Psoas muscle (tissue), 8 donors: ENCODE data around the gene SCRT2. TPM values are rescaled to one million over a fixed set of nuclear protein-coding genes. Genes with fewer than 3 reads are reported as not detected.

Experiments
- ATAC-seq, 4 donors: fragments of 200-7000 bp; cut with Tn5 transposase; one replicate each; pipeline ENCODE4 v1.9.1; 2020; ENCODE audit warnings: moderate library complexity in 3 of 4, mild to moderate bottlenecking in 2 of 4
- DNase-seq, 2 donors: peaks; one replicate each; pipeline ENCODE4 v3.0.0-alpha.2; 2020
- H3K27ac ChIP-seq: fragments of 200-600 bp; one replicate; pipeline ENCODE4 v1.8.0; 2022
- H3K27me3 ChIP-seq, 3 donors: fragments of 200-600 bp in 1 of 3; one replicate each; pipeline versions ENCODE4 v1.6.1 to v1.8.0; 2013 to 2022; ENCODE audit warnings: low read length in 2 of 3, mild to moderate bottlenecking in 2 of 3, moderate library complexity in 1 of 3; ENCODE audit not compliant: insufficient read depth in 3 of 3
- H3K36me3 ChIP-seq, 2 donors: fragments of 200-600 bp in 1 of 2; one replicate each; pipeline versions ENCODE4 v1.6.1 to v1.8.0; 2013 to 2022; ENCODE audit warnings: low read depth in 1 of 2, mild to moderate bottlenecking in 1 of 2, moderate library complexity in 1 of 2; ENCODE audit not compliant: insufficient read depth in 1 of 2
- H3K4me1 ChIP-seq: fragments of 200-600 bp; one replicate; pipeline ENCODE4 v1.8.0; 2022
- H3K4me3 ChIP-seq: fragments of 200-600 bp; one replicate; pipeline ENCODE4 v1.8.0; 2022; ENCODE audit warnings: mild to moderate bottlenecking
- H3K9me3 ChIP-seq: fragments of 200-600 bp; one replicate; pipeline ENCODE4 v1.8.0; 2022
- WGBS, 3 donors: extraction: QIAGEN DNeasy Blood & Tissue Kit; methylation state at CpG; one replicate each; pipeline versions ENCODE4 v1.1.6 to v1.1.7; 2013; 5-methylcytosine and 5-hydroxymethylcytosine counted together
- intact Hi-C, 2 donors: fragments of 100-400 bp; cut with DNase I; formaldehyde crosslinking; loops; one replicate each; pipeline versions ENCODE4 v1.11.0 to v1.14.2; 2022
- polyA plus RNA-seq, 3 donors: library from polyadenylated mRNA; stranded (reverse); fragments of 200-250 nt; gene quantifications; one replicate each; pipeline ENCODE4 v1.2.3, GENCODE V29; 2013
- total RNA-seq, 4 donors: library from RNA; stranded (reverse); fragmentation: NEBNext Ultra II Directional in 2 of 4; extraction: Animal tissue kit (Norgen Biotek cat#: 25700) in 2 of 4; gene quantifications; one replicate each; pipeline versions ENCODE4 v1.2.1 to v1.2.4, GENCODE V29; 2021 to 2023
- TF ChIP-seq, protein P1 (sequence below): fragments of 200-600 bp; IDR thresholded peaks from one replicate; pipeline ENCODE4 v1.8.0; 2022; ENCODE audit warnings: antibody characterized with exemption
- donor health status: healthy with polysubstance abuse.
- donor health status: DM: no; HTN: no; CAD: no; lungs with moderate emphysema.
- donor health status: Bipolar disorder and iron deficiency.
- donor health status: healthy.
- donor health status: DM: yes; HTN: yes; CAD: no.
- donor health status: DM: no; HTN: no; CAD: no.
- donor health status: DM: no; HTN: no; CAD: no.
- donor health status: DM: yes; HTN: yes; CAD: no.

The SCRT2 gene
- total and polyA plus RNA-seq, 7 donors: not detected

DNA sequence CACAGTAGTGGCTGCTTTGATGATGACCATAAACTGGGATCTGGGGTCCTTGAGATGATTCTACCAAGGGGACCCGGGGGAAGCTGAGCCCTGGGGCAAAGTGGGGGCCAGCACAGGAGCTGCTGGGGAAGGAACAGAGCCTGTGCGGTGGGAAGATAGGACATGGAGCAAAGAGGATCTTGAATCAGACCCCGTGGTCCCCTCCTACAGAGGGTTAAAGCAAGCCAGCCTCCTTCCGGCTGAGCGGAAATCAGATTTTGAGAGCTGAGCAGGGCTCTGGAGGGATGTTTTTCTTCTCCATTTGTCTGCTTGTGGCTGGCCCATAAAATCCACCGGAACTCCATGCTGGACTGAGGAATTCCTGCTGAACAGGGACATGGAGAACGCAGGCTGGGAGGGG is 55.4 kb downstream of the SCRT2 start:
- no peak overlapping the region for H3K4me3 ChIP-seq
- ATAC-seq: no peak
- no peak overlapping the region for H3K27ac ChIP-seq
- peaks cover 0 to 24% (median 5%) of the 10 kb centered on the region in 3 donors for H3K27me3 ChIP-seq
- 32 to 38% (median 35%) methylated on average over 7 of the region's 7 CpGs for WGBS, 3 donors
- intact Hi-C loops: no loop called here
- TF ChIP-seq, protein P1, sequence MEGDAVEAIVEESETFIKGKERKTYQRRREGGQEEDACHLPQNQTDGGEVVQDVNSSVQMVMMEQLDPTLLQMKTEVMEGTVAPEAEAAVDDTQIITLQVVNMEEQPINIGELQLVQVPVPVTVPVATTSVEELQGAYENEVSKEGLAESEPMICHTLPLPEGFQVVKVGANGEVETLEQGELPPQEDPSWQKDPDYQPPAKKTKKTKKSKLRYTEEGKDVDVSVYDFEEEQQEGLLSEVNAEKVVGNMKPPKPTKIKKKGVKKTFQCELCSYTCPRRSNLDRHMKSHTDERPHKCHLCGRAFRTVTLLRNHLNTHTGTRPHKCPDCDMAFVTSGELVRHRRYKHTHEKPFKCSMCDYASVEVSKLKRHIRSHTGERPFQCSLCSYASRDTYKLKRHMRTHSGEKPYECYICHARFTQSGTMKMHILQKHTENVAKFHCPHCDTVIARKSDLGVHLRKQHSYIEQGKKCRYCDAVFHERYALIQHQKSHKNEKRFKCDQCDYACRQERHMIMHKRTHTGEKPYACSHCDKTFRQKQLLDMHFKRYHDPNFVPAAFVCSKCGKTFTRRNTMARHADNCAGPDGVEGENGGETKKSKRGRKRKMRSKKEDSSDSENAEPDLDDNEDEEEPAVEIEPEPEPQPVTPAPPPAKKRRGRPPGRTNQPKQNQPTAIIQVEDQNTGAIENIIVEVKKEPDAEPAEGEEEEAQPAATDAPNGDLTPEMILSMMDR: no peak
- H3K36me3 ChIP-seq: no peaks in the 10 kb centered on the region
- peaks cover 7% of the 10 kb centered on the region for H3K9me3 ChIP-seq
- no peak for DNase-seq
- no peaks in the 10 kb centered on the region for H3K4me1 ChIP-seq

DNA sequence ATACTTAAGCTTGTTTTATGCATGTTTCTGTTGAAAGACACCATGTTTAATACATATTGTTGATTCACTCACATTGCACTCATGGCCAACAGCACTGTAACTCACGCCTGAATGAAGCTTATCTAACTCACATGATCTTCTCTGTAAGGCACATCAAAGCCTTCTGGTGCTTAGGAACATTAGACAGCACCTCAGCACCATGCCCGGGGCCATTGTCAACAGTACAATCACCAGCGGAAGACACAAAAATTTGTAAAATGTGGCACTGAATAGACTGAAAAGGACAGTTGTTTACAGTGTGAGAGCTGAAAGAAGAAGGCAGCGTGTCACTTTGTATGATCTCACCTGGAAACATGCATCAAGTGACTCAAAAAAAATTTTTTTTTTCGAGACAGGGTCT is 56.6 kb downstream of the SCRT2 start:
- intact Hi-C loops: no loop called here
- Histone ChIP-seq H3K9me3 (peaks cover 7% of the 10 kb centered on the region), H3K4me3 (no peak overlapping the region), H3K4me1 (no peaks in the 10 kb centered on the region), H3K27me3 (peaks cover 0 to 24% (median 6%) of the 10 kb centered on the region in 3 donors), H3K36me3 (no peaks in the 10 kb centered on the region), H3K27ac (no peak overlapping the region)
- ATAC-seq (no peak), DNase-seq (no peak)
- WGBS, 3 donors: 76 to 88% (median 82%) methylated on average over 5 of the region's 5 CpGs
- TF ChIP-seq, protein P1: no peak

DNA sequence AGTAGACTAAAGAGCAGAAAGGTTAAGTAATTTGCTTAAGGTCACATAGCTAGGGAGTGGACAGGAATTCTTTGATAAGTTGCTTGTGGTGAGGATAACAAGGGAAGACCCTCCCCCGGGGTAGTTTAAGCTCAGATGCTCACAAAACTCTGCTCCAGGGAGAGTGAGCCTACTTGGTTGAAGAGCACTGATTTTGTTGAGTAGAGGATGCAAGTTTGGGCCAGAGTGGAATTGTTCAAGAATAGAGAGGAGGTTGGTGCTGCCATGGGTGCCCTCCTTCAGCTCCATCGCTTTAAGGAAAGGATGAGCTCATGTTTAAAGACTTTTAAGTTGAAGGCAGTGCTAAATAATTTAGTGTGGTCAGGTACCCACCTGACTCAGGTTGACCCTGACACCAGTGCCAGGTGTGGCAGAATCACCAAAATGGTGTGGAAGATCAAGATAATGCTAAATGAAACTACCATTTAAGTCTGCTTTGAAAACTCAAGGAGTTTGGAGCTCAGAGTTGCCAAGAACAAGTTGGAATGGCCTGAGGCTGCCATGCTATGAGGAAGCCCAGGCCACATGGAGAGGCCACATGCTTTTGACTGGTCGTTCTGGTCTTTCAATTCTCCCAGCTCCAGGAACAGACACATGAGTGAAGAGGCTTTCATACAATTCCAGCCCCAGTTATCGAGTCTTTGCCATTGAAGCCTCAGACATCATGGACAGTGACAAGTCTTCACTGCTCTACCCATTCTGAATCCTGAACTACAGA is 57.5 kb downstream of the SCRT2 start:
- 77 to 92% (median 91%) methylated on average over 4 of the region's 4 CpGs for WGBS, 3 donors
- Histone ChIP-seq H3K27me3 (peaks cover 0 to 23% (median 7%) of the 10 kb centered on the region in 3 donors), H3K4me3 (no peak overlapping the region), H3K36me3 (no peaks in the 10 kb centered on the region), H3K4me1 (no peaks in the 10 kb centered on the region), H3K9me3 (peaks cover 7% of the 10 kb centered on the region), H3K27ac (no peak overlapping the region)
- intact Hi-C loops: no loop called here
- ATAC-seq (no peak), DNase-seq (no peak)
- TF ChIP-seq, protein P1: no peak

DNA sequence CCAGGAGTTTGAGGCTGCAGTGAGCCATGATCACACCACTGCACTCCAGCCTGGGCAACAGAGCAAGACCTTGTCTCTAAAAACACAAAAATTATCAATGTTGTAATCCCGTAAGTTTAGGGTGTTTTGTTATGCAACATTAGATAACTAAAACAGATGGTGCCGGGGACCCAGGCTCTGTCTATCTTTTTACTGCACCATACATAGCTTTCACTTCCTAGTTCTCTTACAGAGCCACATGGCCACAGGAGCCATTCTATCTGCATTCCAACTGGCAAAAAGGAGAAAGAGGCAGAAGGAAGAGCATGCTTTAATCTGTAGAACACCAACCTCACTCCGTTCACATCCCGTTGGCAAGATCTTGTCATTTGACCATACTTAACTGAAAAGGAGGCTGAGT is 60.1 kb downstream of the SCRT2 start:
- H3K4me1 ChIP-seq: no peaks in the 10 kb centered on the region
- DNase-seq: no peak
- peaks cover 7% of the 10 kb centered on the region for H3K9me3 ChIP-seq
- WGBS, 3 donors: 77 to 86% (median 85%) methylated on average over 4 of the region's 4 CpGs
- H3K27ac ChIP-seq: no peak overlapping the region
- no peaks in the 10 kb centered on the region for H3K36me3 ChIP-seq
- TF ChIP-seq, protein P1: no peak
- no peak overlapping the region for H3K4me3 ChIP-seq
- intact Hi-C loops: no loop called here
- ATAC-seq: no peak
- H3K27me3 ChIP-seq: peaks cover 0 to 47% (median 8%) of the 10 kb centered on the region in 3 donors

DNA sequence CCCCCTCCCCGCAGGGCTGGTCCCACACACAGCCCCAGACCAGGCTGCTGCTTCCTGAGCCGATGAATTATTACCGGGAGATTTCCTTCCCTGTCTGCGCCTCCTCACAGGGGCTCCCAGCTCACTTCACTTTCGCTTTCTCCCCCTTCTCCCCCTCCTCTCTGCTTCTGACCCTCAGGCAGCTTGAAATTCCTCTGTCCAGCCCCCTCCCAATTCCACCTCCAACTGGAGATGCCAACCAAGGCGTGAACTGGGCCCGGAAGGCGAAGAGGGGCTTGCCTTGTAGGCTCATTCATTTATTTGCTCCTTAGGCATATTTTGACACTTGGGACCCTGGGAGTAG is 63.8 kb downstream of the SCRT2 start:
- no peak overlapping the region for H3K27ac ChIP-seq
- WGBS, 3 donors: 47 to 54% (median 53%) methylated on average over 8 of the region's 8 CpGs
- H3K4me1 ChIP-seq: no peaks in the 10 kb centered on the region
- DNase-seq: no peak
- TF ChIP-seq, protein P1: no peak
- no peak for ATAC-seq
- intact Hi-C loops: no loop called here
- H3K4me3 ChIP-seq: no peak overlapping the region
- H3K9me3 ChIP-seq: no peaks in the 10 kb centered on the region
- peaks cover 0 to 51% (median 14%) of the 10 kb centered on the region in 3 donors for H3K27me3 ChIP-seq
- no peaks in the 10 kb centered on the region for H3K36me3 ChIP-seq
